ENCODE data around the gene ALDH1A2.
"Not testable (repeated sequence)": the region's sequence is repeated elsewhere in the genome, so short reads cannot be mapped to it uniquely, and the experiment has no call there.

The ALDH1A2 gene

DNA sequence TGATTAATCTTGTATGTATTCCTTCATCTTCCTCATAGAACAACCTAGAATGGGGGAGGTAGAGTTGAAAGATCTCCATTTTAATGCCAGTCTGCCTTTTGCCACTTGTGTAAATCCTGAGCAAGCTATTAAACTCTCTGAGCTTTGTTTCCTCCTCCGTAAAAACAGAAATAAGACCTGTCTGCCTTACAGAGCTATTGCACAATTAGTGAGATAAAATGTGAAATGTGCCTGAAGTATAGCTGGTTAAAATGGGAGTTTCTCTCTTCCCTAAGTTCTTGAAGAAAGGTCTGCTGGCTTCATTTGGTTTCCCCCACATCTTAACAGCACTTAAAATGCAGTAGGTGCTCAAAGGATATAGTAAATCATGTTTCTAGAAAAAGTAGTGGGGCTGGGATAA lies 19.0 kb downstream of the ALDH1A2 start:
- DNase-seq (ENCODE audit: low spot score): no peak
- TF ChIP-seq, protein P1, sequence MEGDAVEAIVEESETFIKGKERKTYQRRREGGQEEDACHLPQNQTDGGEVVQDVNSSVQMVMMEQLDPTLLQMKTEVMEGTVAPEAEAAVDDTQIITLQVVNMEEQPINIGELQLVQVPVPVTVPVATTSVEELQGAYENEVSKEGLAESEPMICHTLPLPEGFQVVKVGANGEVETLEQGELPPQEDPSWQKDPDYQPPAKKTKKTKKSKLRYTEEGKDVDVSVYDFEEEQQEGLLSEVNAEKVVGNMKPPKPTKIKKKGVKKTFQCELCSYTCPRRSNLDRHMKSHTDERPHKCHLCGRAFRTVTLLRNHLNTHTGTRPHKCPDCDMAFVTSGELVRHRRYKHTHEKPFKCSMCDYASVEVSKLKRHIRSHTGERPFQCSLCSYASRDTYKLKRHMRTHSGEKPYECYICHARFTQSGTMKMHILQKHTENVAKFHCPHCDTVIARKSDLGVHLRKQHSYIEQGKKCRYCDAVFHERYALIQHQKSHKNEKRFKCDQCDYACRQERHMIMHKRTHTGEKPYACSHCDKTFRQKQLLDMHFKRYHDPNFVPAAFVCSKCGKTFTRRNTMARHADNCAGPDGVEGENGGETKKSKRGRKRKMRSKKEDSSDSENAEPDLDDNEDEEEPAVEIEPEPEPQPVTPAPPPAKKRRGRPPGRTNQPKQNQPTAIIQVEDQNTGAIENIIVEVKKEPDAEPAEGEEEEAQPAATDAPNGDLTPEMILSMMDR (IDR thresholded peaks at IDR 0.05; ENCODE audit: borderline replicate concordance, control extremely low read depth, extremely low read depth, insufficient read depth, missing control alignments): no peak
- in situ Hi-C loops (cut with MboI; ENCODE audit: low sequenced_read_pairs, unreplicated experiment): no loop called here

DNA sequence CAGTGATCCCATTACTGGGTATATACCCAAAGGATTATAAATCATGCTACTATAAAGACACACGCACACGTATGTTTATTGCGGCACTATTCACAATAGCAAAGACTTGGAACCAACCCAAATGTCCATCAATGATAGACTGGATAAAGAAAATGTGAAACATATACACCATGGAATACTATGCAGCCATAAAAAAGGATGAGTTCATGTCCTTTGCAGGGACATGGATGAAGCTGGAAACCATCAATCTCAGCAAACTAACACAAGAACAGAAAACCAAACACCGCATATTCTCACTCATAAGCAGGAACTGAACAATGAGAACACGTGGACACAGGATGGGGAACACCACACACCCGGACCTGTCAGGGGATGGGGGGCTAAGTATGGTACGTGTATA lies 20.1 kb downstream of the ALDH1A2 start:
- DNase-seq (ENCODE audit: low spot score); in situ Hi-C loops (cut with MboI; ENCODE audit: low sequenced_read_pairs, unreplicated experiment): not testable (repeated sequence)

DNA sequence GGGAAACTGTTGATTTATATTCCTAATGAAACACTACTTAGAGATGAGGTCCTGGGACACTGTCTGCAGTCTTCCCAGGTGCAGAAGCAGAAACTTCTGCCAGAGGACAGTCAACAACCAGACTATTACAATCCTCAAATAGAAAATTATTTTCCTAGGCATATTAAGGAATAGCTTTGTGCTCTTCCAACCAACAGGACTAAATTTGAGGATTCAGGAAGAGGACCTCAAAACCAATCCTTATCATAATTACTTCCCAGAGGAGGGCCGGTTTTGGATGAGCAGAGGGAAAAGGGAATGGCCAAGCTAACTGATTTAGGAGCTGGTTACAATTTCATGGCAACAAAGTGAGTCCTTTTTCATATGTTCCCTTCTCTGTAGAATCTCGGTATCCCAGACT lies 21.0 kb downstream of the ALDH1A2 start:
- DNase-seq (ENCODE audit: low spot score): no peak
- TF ChIP-seq, protein P1 (IDR thresholded peaks at IDR 0.05; ENCODE audit: borderline replicate concordance, control extremely low read depth, extremely low read depth, insufficient read depth, missing control alignments): no peak
- in situ Hi-C loops (cut with MboI; ENCODE audit: low sequenced_read_pairs, unreplicated experiment): no loop called here

DNA sequence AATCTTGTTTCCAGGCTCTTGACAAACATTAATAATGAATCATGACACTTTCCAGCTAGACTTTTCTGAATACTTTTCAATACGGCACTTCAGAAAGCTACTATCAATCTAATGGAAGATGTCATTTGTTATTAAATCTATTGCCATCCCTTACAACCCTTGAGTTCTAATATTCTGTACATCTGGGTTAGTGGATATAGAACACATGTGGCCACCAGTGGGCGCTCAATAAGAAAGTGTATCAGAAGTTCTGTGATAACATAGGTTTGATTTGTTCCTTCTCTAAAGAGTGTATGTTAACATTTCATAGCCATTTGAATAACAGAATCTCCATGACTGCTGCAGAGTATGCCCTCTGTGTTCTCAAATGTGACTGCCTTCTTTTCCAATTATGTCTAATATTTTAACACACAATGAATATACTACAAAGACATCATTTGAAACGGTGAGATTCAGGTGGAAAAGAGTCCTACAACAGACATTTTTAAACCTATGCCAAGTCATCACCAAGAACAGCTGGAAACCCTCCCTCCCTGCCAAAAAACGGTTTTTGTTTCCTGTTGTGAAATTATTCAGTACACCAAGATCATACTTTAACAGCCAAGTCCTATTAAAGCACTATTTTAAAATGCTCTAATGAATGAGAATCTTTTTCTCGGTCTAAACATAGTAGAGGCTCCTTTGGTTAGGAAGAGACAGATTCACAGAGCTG lies 22.2 kb downstream of the ALDH1A2 start:
- in situ Hi-C loops (cut with MboI; ENCODE audit: low sequenced_read_pairs, unreplicated experiment): no loop called here
- TF ChIP-seq, protein P1 (IDR thresholded peaks at IDR 0.05; ENCODE audit: borderline replicate concordance, control extremely low read depth, extremely low read depth, insufficient read depth, missing control alignments): peak; percentile 61
- no peak for DNase-seq (ENCODE audit: low spot score)

DNA sequence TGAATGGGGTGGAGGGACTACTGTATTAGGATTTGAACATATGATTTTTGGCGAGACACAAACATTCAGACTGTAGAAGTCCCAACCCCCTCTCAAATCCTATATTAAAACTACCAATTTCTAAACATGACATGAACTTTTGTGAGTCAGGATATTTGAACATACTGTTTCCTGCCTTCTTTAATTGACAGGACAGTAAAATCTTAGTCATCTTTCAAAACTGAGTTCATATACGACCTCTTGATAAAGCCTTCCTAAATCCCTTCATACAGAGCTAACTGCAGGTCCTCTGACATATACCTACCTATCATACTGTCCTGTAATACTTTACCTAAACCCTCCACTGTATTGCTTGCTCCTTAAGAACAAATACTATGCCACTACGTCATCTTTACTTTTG lies 23.5 kb downstream of the ALDH1A2 start:
- in situ Hi-C loops (cut with MboI; ENCODE audit: low sequenced_read_pairs, unreplicated experiment): no loop called here
- no peak for DNase-seq (ENCODE audit: low spot score)
- TF ChIP-seq, protein P1 (IDR thresholded peaks at IDR 0.05; ENCODE audit: borderline replicate concordance, control extremely low read depth, extremely low read depth, insufficient read depth, missing control alignments): no peak

DNA sequence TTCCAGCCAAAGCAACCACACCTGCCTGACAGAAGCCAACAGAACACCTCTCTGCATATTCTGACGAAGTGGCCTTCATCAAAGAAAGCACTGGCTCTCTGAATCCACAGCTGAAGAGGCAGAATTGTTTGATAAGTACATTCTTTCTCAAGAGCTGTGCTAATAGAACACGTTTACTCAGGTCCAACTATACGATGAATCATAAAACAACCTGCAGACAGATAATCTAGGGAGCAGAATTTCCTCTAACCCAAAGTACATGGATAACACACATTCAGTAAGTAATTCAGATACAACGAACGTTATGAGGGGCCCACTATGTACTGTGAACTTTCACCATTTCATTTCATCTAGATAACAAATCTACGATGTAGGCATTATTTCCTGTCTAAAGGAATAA lies 25.4 kb downstream of the ALDH1A2 start:
- in situ Hi-C loops (cut with MboI; ENCODE audit: low sequenced_read_pairs, unreplicated experiment): no loop called here
- TF ChIP-seq, protein P1 (IDR thresholded peaks at IDR 0.05; ENCODE audit: borderline replicate concordance, control extremely low read depth, extremely low read depth, insufficient read depth, missing control alignments): no peak
- no peak for DNase-seq (ENCODE audit: low spot score)

DNA sequence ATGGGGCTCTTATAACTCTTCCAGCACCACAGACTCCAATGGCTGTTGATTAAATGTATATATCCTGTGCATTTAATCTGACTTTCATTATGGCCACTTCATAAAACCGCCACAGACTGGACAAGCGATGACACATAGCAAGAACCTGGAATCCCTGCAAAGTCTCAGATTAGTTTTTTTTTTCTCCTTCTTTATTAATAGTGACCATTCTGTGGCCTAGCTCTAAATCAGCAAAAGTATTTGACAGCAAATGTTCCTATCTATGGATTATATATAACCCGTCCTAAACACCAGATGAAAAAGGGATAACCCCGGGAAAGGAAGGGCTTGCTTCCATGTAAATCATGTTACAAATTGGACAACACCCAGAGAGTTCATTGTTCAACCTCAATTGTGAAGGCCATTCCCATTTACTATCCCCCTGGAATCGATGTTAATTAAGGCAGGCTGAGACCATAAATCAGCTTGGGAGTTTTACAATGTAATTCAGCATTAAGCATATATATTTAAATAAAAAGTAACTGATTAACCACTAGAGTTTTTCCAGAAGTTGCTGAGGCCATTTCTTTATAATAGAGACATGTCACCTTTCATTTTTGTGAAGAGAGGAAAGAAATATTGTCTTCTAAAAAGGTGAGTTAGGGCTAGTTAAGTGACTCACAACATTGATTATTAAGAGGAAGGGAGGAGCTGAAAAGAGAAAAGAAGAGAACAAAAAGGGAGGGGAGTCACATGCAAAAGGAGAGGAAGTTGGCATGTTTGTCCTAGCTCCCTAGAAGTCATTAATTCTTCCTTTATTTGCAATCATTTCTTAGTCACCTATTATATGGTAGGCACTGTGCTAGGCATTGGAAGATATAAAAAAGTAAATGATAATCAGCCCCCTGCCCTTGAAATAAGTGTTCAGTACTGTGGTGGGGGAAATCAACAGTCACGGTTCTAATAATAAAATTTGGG lies 26.2 kb downstream of the ALDH1A2 start:
- TF ChIP-seq, protein P1 (IDR thresholded peaks at IDR 0.05; ENCODE audit: borderline replicate concordance, control extremely low read depth, extremely low read depth, insufficient read depth, missing control alignments): no peak
- no peak for DNase-seq (ENCODE audit: low spot score)
- in situ Hi-C loops (cut with MboI; ENCODE audit: low sequenced_read_pairs, unreplicated experiment): no loop called here

Measured in GM13976 (cell line).